Erythroblast (primary cell): ENCODE data around the gene FLAD1.

Experiments
- GATA1 ChIP-seq: IDR thresholded peaks from 2 replicates; pipeline ENCODE4 v1.6.1; 2011; ENCODE audit warnings: low read depth, mild to moderate bottlenecking, control low read depth, low read length, moderate library complexity
- POLR2A ChIP-seq: IDR thresholded peaks from 2 replicates; pipeline ENCODE4 v1.6.1; 2011; ENCODE audit warnings: mild to moderate bottlenecking, low read length

- TF ChIP-seq GATA1 (no peak), POLR2A (no peak)
These were observed 10.6 kb downstream of the FLAD1 start, which contains the start of gene LENEP for GRCh38 chr1:154993572-154994268.
